GM19438 (cell line): ENCODE data around the gene APOBEC3H.

ENCODE experiments used
- ATAC-seq: cut with Tn5 transposase; IDR thresholded peaks from one replicate; pipeline ENCODE4 v1.9.1; 2021; ENCODE audit warnings: low read depth; ENCODE audit not compliant: unreplicated experiment

Gene APOBEC3H

GRCh38 chr22:39152024-39152510 is 55.0 kb downstream of the APOBEC3H start:
- no peak for ATAC-seq

GRCh38 chr22:39152511-39153219 is 55.6 kb downstream of the APOBEC3H start, which contains the start of gene CBX7:
TSS of gene CBX7 (minus strand) at chr22:39152680. CDS start at chr22:39152444, 236 bp downstream.
- peak; percentile 78 for ATAC-seq

GRCh38 chr22:39153220-39153717 is 56.2 kb downstream of the APOBEC3H start:
- no peak for ATAC-seq
